ENCODE results near the gene FIGNL1. TPM values are rescaled to one million over a fixed set of nuclear protein-coding genes. Genes with fewer than 3 reads are reported as not detected.
A peak's percentile ranks its signal among the peaks of the same experiment; 100 is the strongest.

The FIGNL1 gene
- total RNA-seq, 2 experiments from 2014 or later: 46.8 to 47.2 TPM

DNA sequence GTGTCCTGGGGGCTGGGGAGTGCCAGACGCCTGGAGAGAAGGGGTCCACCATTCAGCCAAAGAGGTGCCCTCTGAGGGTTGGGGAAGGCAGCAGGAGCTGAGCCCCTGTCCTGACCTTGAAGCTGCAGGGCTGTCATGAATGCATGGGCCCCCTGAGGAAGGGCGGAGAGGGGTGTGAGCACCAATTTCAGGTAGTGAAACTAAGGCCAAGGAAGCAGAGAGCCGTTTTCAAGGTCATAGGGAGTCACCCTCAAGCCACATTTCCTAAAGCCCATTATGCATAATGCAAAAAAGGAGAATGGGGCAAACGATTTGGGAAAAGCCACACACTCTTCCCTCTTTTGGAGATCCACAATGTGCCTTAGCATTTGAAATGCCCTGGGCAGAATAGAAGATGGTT lies 37.2 kb downstream of the FIGNL1 start:
- intact Hi-C loops (cut with micrococcal nuclease): no loop called here
- Mint-ChIP-seq H3K27me3 (no peaks in the 10 kb centered on the region), H3K27ac (peak overlapping the region; percentile 5), H3K9me3 (no peaks in the 10 kb centered on the region), H3K4me3 (no peak overlapping the region), H3K4me1 (ENCODE audit: low read depth) (peaks cover 65% of the 10 kb centered on the region), H3K36me3 (ENCODE audit: low read depth) (no peaks in the 10 kb centered on the region)
- no peak for DNase-seq
- ChIA-PET CTCF (interaction anchor here (1.5 to 1.6 kb wide), 2 partner anchors 44 to 207 kb away, joined by 3 to 8 read pairs; no protein-coding TSS in a partner anchor), POLR2A (interaction anchor here (0.8 to 2.0 kb wide), 4 partner anchors 11 to 100 kb away, joined by 3 to 7 read pairs (median 3); no protein-coding TSS in a partner anchor)
- TF ChIP-seq CTCF (IDR thresholded peaks at IDR 0.05): no peak
- ATAC-seq: no peak

GRCh38 chr7:50411332-50411731 lies 38.8 kb downstream of the FIGNL1 start:
- no peak for TF ChIP-seq CTCF (IDR thresholded peaks at IDR 0.05)
- peak overlapping the region; percentile 78 for H3K27ac Mint-ChIP-seq
- H3K27me3 Mint-ChIP-seq: no peaks in the 10 kb centered on the region
- DNase-seq (peak; percentile 54), ATAC-seq (peak; percentile 18)
- no peaks in the 10 kb centered on the region for H3K9me3 Mint-ChIP-seq
- POLR2A ChIA-PET: interaction anchor here (1.0 to 2.3 kb wide), 12 partner anchors 10 to 205 kb away, joined by 3 to 7 read pairs (median 4); partner anchors contain the start of gene IKZF1
- intact Hi-C loops (cut with micrococcal nuclease): no loop called here
- H3K4me3 Mint-ChIP-seq: no peak overlapping the region
- peaks cover 65% of the 10 kb centered on the region for H3K4me1 Mint-ChIP-seq (ENCODE audit: low read depth)
- no peaks in the 10 kb centered on the region for H3K36me3 Mint-ChIP-seq (ENCODE audit: low read depth)
- CTCF ChIA-PET: interaction anchor here (0.8 to 1.7 kb wide), 8 partner anchors 12 to 291 kb away, joined by 3 to 6 read pairs (median 4); no protein-coding TSS in a partner anchor

DNA sequence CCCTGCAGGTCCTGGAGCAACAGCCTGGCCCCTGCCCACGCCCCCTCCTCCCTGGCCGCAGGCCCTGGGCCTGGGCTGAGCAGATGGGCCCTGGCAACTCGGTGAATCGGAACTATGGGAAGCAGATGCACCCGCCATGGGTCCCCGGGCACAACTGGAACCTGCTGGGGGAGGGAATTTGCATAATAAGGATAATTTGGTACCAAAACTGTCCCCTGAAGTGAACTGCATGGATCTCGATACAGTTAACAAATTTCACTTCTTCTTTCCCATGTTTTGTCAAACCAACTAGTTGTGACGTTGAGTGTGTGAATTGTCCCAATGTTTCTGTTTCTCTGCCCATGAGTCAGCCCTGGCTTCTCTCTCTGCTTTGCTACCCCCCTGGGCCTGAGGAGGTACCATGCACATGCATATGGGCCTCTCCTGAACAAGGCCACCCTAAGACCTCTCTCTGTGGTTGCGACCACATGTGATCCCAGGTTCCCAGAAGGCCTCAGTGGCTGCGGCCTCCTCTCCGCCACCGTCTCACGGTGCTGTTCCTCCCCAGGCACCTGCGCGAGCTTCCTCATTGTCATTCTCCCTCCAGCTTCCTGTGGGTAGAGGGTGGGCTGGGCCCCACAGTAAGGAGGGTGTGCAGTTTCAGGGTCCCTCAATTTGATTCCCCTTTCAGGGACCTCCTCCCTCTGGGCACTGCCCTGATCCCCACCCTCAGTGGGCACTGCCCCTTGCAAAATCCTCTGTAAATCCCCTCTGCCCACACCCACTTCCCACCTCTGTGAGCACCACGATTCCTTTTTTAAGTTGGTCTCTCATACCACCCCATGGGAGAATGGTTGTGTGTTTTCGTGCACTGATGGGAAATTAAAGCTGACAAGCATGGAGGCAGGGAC lies 40.0 kb downstream of the FIGNL1 start:
- intact Hi-C loops (cut with micrococcal nuclease): no loop called here
- H3K4me3 Mint-ChIP-seq: peak overlapping the region; percentile 18
- ATAC-seq (peak; percentile 69), DNase-seq (peak; percentile 62)
- peak overlapping the region; percentile 78 for H3K27ac Mint-ChIP-seq
- no peak for TF ChIP-seq CTCF (IDR thresholded peaks at IDR 0.05)
- peaks cover 68% of the 10 kb centered on the region for H3K4me1 Mint-ChIP-seq (ENCODE audit: low read depth)
- H3K9me3 Mint-ChIP-seq: no peaks in the 10 kb centered on the region
- peaks cover 6% of the 10 kb centered on the region for H3K36me3 Mint-ChIP-seq (ENCODE audit: low read depth)
- ChIA-PET CTCF (interaction anchor here (1.2 to 1.7 kb wide), 4 partner anchors 11 to 290 kb away, joined by 3 to 6 read pairs (median 4); no protein-coding TSS in a partner anchor), POLR2A (interaction anchor here (0.6 to 2.3 kb wide), 8 partner anchors 9 to 276 kb away, joined by 3 to 7 read pairs (median 4); partner anchors contain the start of gene IKZF1)
- H3K27me3 Mint-ChIP-seq: no peaks in the 10 kb centered on the region

DNA sequence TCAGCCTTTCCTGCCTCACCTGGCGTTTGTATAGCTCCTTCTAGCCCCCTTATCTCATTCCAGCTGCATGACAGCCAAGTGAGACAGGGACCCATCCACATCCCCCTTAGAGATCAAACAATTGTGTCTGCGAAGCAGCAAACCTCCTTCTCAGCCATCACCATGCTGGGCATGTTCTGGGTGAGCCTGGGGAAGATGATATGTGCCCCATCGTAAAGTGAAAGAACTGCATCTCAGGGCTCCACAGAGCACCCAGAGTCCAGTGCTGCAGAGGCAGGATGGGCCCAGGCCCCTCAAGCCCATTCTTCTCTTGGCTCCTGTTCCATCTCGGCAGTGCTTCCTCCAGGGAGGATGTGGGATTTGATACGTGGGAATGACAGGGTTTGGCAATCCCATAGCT lies 43.2 kb downstream of the FIGNL1 start:
- ChIA-PET CTCF (interaction anchor here (1.3 to 3.9 kb wide), 4 partner anchors 9 to 315 kb away, joined by 5 to 27 read pairs (median 8); no protein-coding TSS in a partner anchor), POLR2A (interaction anchor here (0.8 to 3.0 kb wide), 4 partner anchors 9 to 61 kb away, joined by 3 to 12 read pairs (median 4); no protein-coding TSS in a partner anchor)
- Mint-ChIP-seq H3K36me3 (ENCODE audit: low read depth) (peaks cover 31% of the 10 kb centered on the region), H3K9me3 (no peaks in the 10 kb centered on the region), H3K27me3 (no peaks in the 10 kb centered on the region), H3K4me3 (no peak overlapping the region), H3K27ac (peak overlapping the region; percentile 63), H3K4me1 (ENCODE audit: low read depth) (peaks cover 95% of the 10 kb centered on the region)
- no peak for ATAC-seq
- no peak for DNase-seq
- intact Hi-C loops (cut with micrococcal nuclease): no loop called here
- TF ChIP-seq CTCF (IDR thresholded peaks at IDR 0.05): no peak
